ENCODE data around the gene C16orf90.
"Not testable (repeated sequence)": the region's sequence is repeated elsewhere in the genome, so short reads cannot be mapped to it uniquely, and the experiment has no call there.

The C16orf90 gene, protein sequence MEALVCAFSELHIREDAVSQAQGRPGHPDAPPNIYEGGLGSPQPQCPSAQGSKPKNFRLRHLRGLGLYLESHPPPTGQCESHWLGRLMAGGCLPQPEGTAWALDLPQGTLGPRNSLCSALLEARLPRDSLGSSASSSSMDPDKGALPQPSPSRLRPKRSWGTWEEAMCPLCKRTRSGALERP

DNA sequence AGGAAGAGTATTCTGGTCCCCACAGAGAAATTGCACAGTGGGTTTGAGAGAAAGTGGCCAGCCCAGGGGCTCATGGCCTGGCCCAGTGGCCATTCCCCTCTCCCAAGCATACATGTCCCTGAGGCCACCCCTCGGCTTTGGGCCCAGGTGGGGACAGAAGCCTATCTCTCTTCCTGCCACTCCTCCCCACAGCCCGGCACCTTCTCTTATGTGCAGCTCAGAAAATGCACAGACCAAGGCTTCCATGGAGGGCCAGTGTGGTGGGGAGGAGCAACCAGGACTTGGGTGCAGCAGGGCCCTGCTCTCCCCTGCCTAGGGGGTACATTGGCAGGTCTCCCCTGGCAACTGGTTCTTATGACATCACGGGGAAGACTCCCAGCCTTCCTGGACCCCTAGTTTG is at the start of gene C16orf90:
C16orf90 (minus strand) TSS at position 314 of the 400 bp plus-strand sequence; CDS start at position 246, 68 bp downstream.
- Mint-ChIP-seq H3K4me1 (peaks cover 11% of the 10 kb centered on the region), H3K4me3 (no peak within 1 kb of the TSS), H3K9me3 (peaks cover 3% of the 10 kb centered on the region), H3K27ac (peak within 1 kb of the TSS; percentile 45), H3K27me3 (peaks cover 5% of the 10 kb centered on the region), H3K36me3 (no peaks in the 10 kb centered on the region)
- DNase-seq, result no peak
- CTCF ChIA-PET, result no interaction called here

DNA sequence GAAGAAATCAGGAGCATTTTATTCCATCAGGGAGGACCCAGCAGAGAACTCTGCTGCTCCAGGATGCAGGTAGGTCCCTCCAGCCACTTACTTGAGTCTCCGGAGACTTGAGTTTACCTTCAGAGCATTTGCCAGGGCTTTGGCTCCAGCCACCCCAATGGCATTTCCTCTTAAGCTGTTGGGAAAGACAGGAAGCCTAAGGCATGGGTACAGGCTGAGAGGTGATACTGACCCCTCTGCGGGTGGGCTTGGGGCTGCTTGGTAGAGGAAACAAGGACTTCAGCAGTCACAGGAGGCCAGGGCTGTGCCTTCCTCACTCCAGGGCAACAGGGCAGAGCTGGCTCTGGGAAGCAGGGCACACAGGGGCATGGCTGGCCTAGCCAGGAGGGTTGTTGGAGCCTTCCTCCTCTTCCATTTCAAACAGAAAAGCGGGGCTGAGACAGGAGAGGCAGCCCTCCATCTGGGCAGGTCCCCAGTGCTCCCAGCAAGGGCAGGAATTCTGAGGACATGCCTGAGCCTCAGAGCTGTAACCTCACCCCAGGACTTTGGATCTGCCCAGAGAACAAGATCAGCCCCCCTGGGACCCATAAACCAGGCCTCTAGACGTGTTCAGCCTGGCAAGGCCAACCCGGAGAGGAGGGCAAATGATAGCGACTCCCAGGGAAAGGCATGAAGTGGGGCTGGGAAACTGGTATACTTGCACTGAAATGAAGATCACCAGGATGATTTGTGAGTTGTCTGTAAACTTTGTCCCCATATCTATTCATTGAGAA is 47.5 kb upstream of the C16orf90 start:
- H3K27ac Mint-ChIP-seq, result peak overlapping the region; percentile 33
- peaks cover 47% of the 10 kb centered on the region for H3K36me3 Mint-ChIP-seq

DNA sequence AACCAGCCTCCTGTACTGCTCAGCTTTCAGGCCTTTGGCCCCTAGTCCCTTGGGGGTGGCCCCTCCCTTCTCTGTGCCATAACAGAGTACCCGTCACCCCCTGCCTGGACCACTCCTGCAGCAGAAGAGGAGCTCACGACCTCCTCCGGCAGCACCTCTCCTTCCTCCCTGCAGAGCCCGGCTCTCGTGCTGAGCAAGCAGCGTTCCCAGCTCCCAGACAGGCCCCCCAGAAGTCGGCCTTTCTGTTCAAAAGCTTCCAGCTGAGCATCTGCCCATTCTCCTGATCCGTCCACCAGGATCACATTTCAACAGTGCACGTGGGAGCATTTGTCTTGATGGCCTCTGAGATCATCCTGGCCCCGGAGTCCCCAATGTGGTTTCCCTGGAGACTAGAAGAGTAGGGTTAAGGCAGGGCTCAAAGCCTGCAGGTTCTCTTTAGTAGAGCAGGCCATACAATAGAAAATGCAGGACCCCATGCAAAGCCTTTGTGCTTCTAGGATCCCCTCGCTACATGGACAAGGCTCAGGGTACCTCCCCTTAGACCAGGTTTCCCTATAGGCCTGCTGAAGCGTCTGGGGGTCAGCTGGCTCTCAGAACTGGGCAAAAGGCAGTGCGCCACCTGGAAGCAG is 46.4 kb upstream of the C16orf90 start:
- Mint-ChIP-seq H3K27me3 (no peaks in the 10 kb centered on the region), H3K27ac (peak overlapping the region; percentile 33), H3K4me3 (no peak overlapping the region), H3K36me3 (peaks cover 44% of the 10 kb centered on the region), H3K9me3 (no peaks in the 10 kb centered on the region), H3K4me1 (no peaks in the 10 kb centered on the region)
- DNase-seq, result no peak
- CTCF ChIA-PET, result no interaction called here

More for the DNA sequence above, 47.5 kb upstream of the C16orf90 start:
- H3K27me3 Mint-ChIP-seq, result no peaks in the 10 kb centered on the region
- no peak overlapping the region for H3K4me3 Mint-ChIP-seq
- no peak for DNase-seq
- H3K4me1 Mint-ChIP-seq, result no peaks in the 10 kb centered on the region
- H3K9me3 Mint-ChIP-seq, result no peaks in the 10 kb centered on the region
- CTCF ChIA-PET, result no interaction called here

DNA sequence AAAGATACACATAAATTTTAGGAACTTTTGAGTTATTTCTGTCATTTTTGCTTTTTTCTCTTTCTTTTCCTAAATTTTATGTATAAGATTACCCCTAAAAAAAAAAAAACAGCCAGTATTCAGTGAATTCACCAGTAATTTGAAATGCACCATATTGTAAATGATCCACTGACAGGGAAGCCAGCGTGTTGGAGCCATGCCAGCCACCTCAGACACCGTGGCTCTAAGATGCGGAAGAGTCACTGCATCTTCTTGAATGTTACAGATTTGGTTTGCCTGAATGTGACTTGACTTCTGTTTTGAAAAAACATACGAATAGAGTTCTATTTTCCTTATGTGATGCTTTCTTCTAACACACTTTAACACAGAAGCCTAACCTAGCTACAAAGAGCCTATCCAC is 42.9 kb upstream of the C16orf90 start:
- Mint-ChIP-seq H3K27ac (peak overlapping the region; percentile 64), H3K4me1 (no peaks in the 10 kb centered on the region), H3K4me3 (no peak overlapping the region), H3K36me3 (peaks cover 54% of the 10 kb centered on the region), H3K9me3 (no peaks in the 10 kb centered on the region), H3K27me3 (no peaks in the 10 kb centered on the region)
- CTCF ChIA-PET, result no interaction called here
- no peak for DNase-seq

DNA sequence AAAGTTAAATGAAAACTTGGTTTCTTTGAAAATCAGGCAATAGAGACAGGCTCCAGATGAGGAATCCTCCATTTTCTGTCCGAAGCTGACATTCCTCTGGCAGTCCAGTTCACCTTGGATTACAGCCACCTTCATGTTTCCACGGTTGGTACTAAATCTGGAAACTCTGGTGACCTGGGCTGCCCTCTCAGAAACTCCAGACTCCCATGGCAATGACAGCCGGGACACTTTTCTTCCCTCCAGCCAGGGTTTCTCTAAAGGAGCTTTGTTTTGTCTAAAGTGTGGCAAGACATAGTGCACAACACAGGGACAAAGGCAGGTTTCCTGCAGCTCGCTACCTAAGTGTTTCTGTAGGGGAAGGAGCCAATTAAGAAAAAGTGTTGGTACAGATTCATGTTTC is 41.6 kb upstream of the C16orf90 start:
- CTCF ChIA-PET, result interaction anchor here (1.5 kb wide), 1 partner anchor 9 kb away, joined by 5 read pairs; no protein-coding TSS in a partner anchor
- Mint-ChIP-seq H3K27ac (peak overlapping the region; percentile 55), H3K27me3 (no peaks in the 10 kb centered on the region), H3K4me1 (no peaks in the 10 kb centered on the region), H3K36me3 (peaks cover 53% of the 10 kb centered on the region), H3K9me3 (no peaks in the 10 kb centered on the region), H3K4me3 (no peak overlapping the region)
- DNase-seq, result no peak

DNA sequence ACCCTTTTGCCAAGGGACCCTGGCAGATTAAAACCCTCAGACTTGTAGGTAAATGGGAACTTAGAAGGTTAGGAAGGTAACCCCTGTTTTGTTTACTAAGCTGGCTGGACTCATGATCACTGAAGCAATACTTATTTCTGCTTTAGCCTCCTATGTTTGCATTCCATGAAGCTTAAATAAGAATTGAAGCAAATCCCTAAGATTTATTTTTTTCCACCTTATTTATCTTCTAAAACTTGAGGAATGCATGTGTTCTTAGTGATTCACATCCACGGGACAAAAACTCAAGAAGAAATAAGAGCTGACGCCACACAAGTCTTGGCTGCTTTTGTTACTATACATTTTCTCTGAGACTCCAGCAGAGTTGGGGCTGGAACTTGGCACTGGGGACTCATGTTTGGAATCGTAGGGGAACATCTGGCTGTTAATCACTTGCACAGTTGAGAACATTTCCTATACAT is 41.0 kb upstream of the C16orf90 start:
- Mint-ChIP-seq H3K4me1 (no peaks in the 10 kb centered on the region), H3K27ac (peak overlapping the region; percentile 55), H3K27me3 (no peaks in the 10 kb centered on the region), H3K4me3 (no peak overlapping the region), H3K36me3 (peaks cover 52% of the 10 kb centered on the region), H3K9me3 (no peaks in the 10 kb centered on the region)
- no peak for DNase-seq
- CTCF ChIA-PET, result interaction anchor here (1.5 kb wide), 1 partner anchor 9 kb away, joined by 5 read pairs; no protein-coding TSS in a partner anchor

DNA sequence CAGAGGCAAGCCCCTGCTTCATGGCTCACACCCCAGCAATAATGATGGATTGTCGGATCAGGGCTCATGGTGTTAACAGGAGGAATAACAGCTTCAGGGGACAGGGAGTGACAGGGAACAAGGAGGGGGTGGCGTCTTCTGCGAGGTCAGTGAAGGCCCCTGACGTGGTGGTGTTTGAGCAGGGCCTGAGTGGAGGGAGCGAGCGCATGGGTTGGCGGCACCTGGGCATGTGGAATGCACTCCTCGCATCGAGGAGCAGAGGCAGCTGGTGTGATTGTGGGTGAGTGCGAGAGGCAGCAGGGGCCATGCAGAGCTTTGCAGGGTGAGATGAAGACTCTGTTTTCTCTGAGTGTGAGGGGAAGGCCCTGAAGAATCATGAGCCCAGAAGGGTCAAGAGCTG is 38.8 kb upstream of the C16orf90 start:
- peak overlapping the region; percentile 66 for H3K27ac Mint-ChIP-seq
- H3K36me3 Mint-ChIP-seq, result peaks cover 44% of the 10 kb centered on the region
- DNase-seq, result no peak
- CTCF ChIA-PET, result no interaction called here
- H3K9me3 Mint-ChIP-seq, result no peaks in the 10 kb centered on the region
- H3K27me3 Mint-ChIP-seq, result no peaks in the 10 kb centered on the region
- no peaks in the 10 kb centered on the region for H3K4me1 Mint-ChIP-seq
- H3K4me3 Mint-ChIP-seq, result no peak overlapping the region

DNA sequence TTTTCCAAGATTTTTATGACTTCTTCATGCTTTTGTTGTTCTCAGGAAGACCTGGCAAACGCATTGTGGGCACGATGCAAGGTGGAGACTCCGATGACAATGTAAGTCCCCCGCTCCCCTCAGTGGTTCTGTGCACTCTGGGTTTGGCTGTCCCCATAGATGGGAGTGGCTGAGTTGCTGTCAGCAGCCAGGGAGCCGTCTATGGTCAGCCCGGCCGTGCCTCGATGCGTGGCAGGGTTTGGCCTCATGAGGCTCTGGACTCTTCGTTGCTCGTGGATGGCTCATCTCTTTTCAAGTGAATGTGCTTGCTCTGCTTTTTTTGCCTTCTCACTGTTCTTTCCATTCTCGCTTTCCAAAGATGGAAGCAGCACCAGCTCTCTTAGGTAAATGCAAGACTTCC is 37.5 kb upstream of the C16orf90 start:
- Mint-ChIP-seq H3K9me3 (no peaks in the 10 kb centered on the region), H3K4me1 (peaks cover 4% of the 10 kb centered on the region), H3K27me3 (no peaks in the 10 kb centered on the region), H3K36me3 (peaks cover 50% of the 10 kb centered on the region), H3K4me3 (no peak overlapping the region), H3K27ac (no peak overlapping the region)
- CTCF ChIA-PET, result no interaction called here
- DNase-seq, result no peak

DNA sequence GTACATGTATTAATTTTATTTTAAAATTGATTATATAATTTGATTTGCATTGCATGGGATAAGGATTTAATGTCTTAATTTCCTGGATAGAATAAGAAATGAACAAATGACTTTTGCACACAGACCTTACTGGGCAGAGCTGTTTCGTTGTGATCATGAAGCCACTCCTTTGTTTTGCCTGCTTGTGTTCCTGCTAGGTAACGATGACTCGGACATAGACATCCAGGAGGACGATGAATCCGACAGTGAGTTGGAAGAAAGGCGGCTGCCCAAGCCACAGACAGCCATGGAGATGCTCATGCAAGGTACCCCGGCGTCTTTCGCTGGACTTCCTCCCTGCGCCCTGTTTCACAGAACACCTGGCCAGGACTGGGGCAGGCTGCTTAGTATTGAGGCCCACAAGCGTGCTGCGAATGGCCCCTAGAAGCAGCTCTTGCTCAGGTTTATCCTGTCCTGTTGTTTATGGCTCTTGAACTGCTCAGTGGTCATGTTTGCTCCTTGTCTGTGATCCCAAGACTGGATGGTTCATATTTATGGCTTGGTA is 35.2 kb upstream of the C16orf90 start:
- CTCF ChIA-PET, result no interaction called here
- no peaks in the 10 kb centered on the region for H3K27me3 Mint-ChIP-seq

DNA sequence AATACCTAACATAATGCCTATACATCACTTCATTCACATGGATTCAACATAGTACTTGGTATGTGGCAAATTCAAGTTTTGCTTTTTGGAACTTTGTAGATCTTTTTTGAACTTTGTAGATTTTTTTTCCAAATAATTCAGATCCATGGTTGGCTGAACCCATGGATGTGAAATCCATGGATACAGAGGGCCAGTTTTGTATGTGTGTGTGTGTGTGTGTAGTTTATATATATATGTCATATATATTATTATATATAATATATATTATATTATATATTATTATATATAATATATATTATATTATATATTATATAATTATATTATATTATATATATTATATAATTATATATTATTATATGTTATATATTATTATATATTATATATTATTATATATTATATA is 33.9 kb upstream of the C16orf90 start:
- H3K4me1 Mint-ChIP-seq, result peaks cover 12% of the 10 kb centered on the region
- no peaks in the 10 kb centered on the region for H3K27me3 Mint-ChIP-seq
- no peak overlapping the region for H3K27ac Mint-ChIP-seq
- CTCF ChIA-PET, result no interaction called here
- no peak overlapping the region for H3K4me3 Mint-ChIP-seq
- no peak for DNase-seq
- peaks cover 48% of the 10 kb centered on the region for H3K36me3 Mint-ChIP-seq
- H3K9me3 Mint-ChIP-seq, result no peaks in the 10 kb centered on the region

More for the DNA sequence above, 35.2 kb upstream of the C16orf90 start:
- peaks cover 52% of the 10 kb centered on the region for H3K36me3 Mint-ChIP-seq
- DNase-seq, result no peak
- H3K4me3 Mint-ChIP-seq, result no peak overlapping the region
- H3K27ac Mint-ChIP-seq, result no peak overlapping the region
- peaks cover 12% of the 10 kb centered on the region for H3K4me1 Mint-ChIP-seq
- H3K9me3 Mint-ChIP-seq, result no peaks in the 10 kb centered on the region

DNA sequence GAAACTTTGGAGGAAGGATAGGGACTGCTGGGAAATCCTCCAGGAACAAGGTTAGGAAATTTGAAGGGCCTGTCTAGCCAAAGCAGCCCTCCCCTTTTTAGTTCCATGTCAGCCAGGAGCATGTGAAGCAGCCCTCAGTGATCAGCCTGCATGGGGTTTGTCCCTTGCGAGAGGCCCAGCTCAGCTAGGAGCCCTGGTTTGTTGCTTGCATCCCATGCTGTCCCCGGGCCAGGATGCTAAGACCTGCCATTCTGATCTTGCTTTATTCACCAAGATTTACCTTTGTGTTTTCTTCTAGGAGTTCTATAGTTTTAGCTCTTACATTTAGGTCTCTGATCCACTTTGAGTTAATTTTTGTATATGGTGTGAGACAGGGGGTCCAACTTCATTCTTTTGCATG is 33.1 kb upstream of the C16orf90 start:
- H3K4me3 Mint-ChIP-seq, result no peak overlapping the region
- no peaks in the 10 kb centered on the region for H3K27me3 Mint-ChIP-seq
- no peak for DNase-seq
- H3K9me3 Mint-ChIP-seq, result no peaks in the 10 kb centered on the region
- H3K27ac Mint-ChIP-seq, result no peak overlapping the region
- H3K4me1 Mint-ChIP-seq, result peaks cover 12% of the 10 kb centered on the region
- CTCF ChIA-PET, result interaction anchor here (2.0 kb wide), 1 partner anchor 8 kb away, joined by 5 read pairs; no protein-coding TSS in a partner anchor
- H3K36me3 Mint-ChIP-seq, result peaks cover 45% of the 10 kb centered on the region

DNA sequence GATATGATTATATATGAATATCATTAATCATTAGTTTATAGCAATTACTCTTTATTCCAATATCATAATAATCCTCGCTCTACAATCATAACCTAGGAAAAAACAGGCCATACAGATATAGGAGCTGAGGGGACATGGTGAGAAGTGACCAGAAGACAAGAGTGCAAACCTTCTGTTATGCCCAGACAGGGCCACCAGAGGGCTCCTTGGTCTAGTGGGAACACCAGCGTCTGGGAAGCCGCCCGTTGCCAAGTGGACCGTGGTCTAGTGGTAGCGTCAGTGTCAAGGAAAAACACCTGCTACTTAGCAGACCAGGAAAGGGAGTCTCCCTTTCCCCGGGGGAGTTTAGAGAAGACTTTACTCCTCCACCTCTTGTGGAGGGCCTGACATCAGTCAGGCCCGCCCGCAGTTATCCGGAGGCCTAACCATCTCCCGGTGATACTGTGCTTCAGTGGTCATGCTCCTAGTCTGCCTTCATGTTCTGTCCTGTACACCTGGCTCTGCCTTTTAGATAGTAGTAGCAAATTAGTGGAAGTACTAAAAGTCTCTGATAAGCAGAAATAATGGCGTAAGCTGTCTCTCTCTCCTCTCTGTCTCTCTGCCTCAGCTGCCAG is 32.0 kb upstream of the C16orf90 start:
- not testable (repeated sequence) for H3K27me3 Mint-ChIP-seq, H3K4me3 Mint-ChIP-seq, H3K9me3 Mint-ChIP-seq
- peak; percentile 65 for DNase-seq
- peaks cover 12% of the 10 kb centered on the region for H3K4me1 Mint-ChIP-seq
- peaks cover 49% of the 10 kb centered on the region for H3K36me3 Mint-ChIP-seq
- peak overlapping the region; percentile 24 for H3K27ac Mint-ChIP-seq
- CTCF ChIA-PET, result interaction anchor here (0.6 to 2.5 kb wide), 5 partner anchors 9 to 84 kb away, joined by 3 to 13 read pairs (median 4); partner anchors contain the start of gene SLX4

DNA sequence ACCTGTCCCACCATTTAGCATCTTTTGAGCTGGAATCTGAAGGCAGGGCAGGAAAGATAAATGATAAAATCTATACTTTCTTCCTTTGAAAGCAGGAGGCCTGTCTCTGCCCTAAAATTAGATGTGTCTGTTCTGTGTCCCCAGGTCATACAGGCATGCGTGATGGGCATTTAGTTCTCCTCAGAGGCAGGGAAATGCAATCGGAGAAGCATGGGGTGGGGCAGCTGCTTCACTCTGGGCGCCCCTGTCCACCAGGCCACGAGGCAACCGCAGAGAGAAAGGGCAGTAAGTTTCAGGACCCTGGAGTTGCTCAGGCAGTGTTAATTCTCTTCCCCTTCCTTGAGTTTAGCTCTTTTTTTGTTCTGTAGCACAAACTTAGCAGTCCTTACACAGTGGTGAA is 30.7 kb upstream of the C16orf90 start:
- Mint-ChIP-seq H3K4me3 (no peak overlapping the region), H3K27me3 (no peaks in the 10 kb centered on the region), H3K36me3 (peaks cover 47% of the 10 kb centered on the region), H3K9me3 (no peaks in the 10 kb centered on the region), H3K4me1 (peaks cover 12% of the 10 kb centered on the region), H3K27ac (peak overlapping the region; percentile 33)
- no peak for DNase-seq
- CTCF ChIA-PET, result interaction anchor here (0.6 to 2.5 kb wide), 5 partner anchors 14 to 190 kb away, joined by 3 to 13 read pairs (median 3); no protein-coding TSS in a partner anchor

DNA sequence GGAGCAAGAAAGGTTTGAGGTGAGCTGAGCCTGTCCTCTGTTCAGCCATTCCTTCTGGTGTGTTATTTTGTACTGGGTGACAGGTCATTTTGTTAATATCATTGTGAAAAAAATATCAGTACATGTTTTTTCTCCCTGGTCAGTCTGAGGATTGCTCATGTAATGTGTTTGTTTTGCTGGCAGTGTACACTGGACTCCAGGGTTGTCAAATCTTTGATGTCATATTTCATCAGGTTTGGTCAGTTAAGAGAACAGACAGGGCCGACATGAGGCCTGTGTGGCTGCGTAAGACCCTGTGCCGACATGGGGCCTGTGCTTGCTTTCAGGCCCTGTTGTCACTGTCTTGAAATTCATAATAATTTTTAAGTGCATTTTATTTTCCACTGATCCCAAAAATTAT is 28.0 kb upstream of the C16orf90 start:
- CTCF ChIA-PET, result interaction anchor here (1.0 kb wide), 1 partner anchor 9 kb away, joined by 3 read pairs; no protein-coding TSS in a partner anchor
- Mint-ChIP-seq H3K4me3 (no peak overlapping the region), H3K9me3 (no peaks in the 10 kb centered on the region), H3K27ac (peak overlapping the region; percentile 14), H3K36me3 (peaks cover 58% of the 10 kb centered on the region), H3K4me1 (peaks cover 24% of the 10 kb centered on the region), H3K27me3 (no peaks in the 10 kb centered on the region)
- DNase-seq, result no peak
